HG03097 (cell line): ENCODE data around the gene BCL6B.
"Not testable (repeated sequence)": the region's sequence is repeated elsewhere in the genome, so short reads cannot be mapped to it uniquely, and the experiment has no call there.

ENCODE experiments used
- ATAC-seq: cut with Tn5 transposase; IDR thresholded peaks from one replicate; pipeline ENCODE4 v1.9.1; 2021; ENCODE audit not compliant: unreplicated experiment, low FRiP score

The BCL6B gene

GRCh38 chr17:7022781-7023571 lies at the start of gene BCL6B:
Gene BCL6B, plus strand, starts transcription at chr17:7023050. Its CDS starts 622 bp downstream, at chr17:7023672.
- no peak for ATAC-seq

GRCh38 chr17:6979440-6979839 lies 43.4 kb upstream of the BCL6B start:
- ATAC-seq, result not testable (repeated sequence)

- ATAC-seq, result no peak
Observed at GRCh38 chr17:6981426-6981825, 41.4 kb upstream of the BCL6B start.

GRCh38 chr17:6985266-6985665 lies 37.6 kb upstream of the BCL6B start:
- no peak for ATAC-seq

- ATAC-seq, result no peak
Observed at GRCh38 chr17:6986676-6987075, 36.2 kb upstream of the BCL6B start.

GRCh38 chr17:6989779-6990178 lies 33.1 kb upstream of the BCL6B start:
- no peak for ATAC-seq

- not testable (repeated sequence) for ATAC-seq
Observed at GRCh38 chr17:6993613-6994056, 29.2 kb upstream of the BCL6B start.

GRCh38 chr17:6994118-6994598 lies 28.7 kb upstream of the BCL6B start:
- no peak for ATAC-seq

GRCh38 chr17:6994666-6995256 lies 28.1 kb upstream of the BCL6B start:
- ATAC-seq, result no peak

GRCh38 chr17:6995500-6996255 lies 27.2 kb upstream of the BCL6B start, which contains the start of gene ALOX12:
Gene ALOX12, plus strand, starts transcription at chr17:6996049. Its CDS starts 69 bp downstream, at chr17:6996118.
- ATAC-seq, result no peak

- no peak for ATAC-seq
Observed at GRCh38 chr17:6996256-6997011, 26.4 kb upstream of the BCL6B start.

- no peak for ATAC-seq
Observed at GRCh38 chr17:6997171-6997570, 25.7 kb upstream of the BCL6B start.

GRCh38 chr17:6998855-6999508 lies 23.9 kb upstream of the BCL6B start:
- ATAC-seq, result no peak

- no peak for ATAC-seq
Observed at GRCh38 chr17:7001318-7001961, 21.4 kb upstream of the BCL6B start.

- ATAC-seq, result no peak
Observed at GRCh38 chr17:7002288-7003047, 20.4 kb upstream of the BCL6B start.

- ATAC-seq, result no peak
Observed at GRCh38 chr17:7003745-7004144, 19.1 kb upstream of the BCL6B start.

- no peak for ATAC-seq
Observed at GRCh38 chr17:7004398-7005253, 18.2 kb upstream of the BCL6B start.

- no peak for ATAC-seq
Observed at GRCh38 chr17:7005716-7006115, 17.1 kb upstream of the BCL6B start.
